H1 (cell line): ENCODE measurements around the gene DIP2C. TPM values are rescaled to one million over a fixed set of nuclear protein-coding genes. Genes with fewer than 3 reads are reported as not detected.
A peak's percentile ranks its signal among the peaks of the same experiment; 100 is the strongest.

Experiments used
- CTCF ChIA-PET: fragments of 300-600 bp; sonication (Branson Sonifier 250); formaldehyde crosslinking; loops from one replicate; lab custom pipeline; 2021; ENCODE audit not compliant: partially characterized antibody; lab: Charles Lee
- POLR2A ChIA-PET: fragments of 300-600 bp; sonication (Branson Sonifier 250); formaldehyde crosslinking; loops from one replicate; lab custom pipeline; 2021; ENCODE audit warnings: inconsistent platforms; ENCODE audit not compliant: partially characterized antibody; lab: Charles Lee
- DNase-seq, 2 experiments: peaks; one replicate each; pipeline versions ENCODE4 v3.0.0 to v3.0.0-alpha.2; 2010 to 2022; ENCODE audit warnings: low spot score in 2 of 2, low read depth in 1 of 2, mixed read lengths in 1 of 2
- FAIRE-seq: peaks from 2 replicates; lab custom pipeline; 2011; peaks lifted over from hg19 to GRCh38; lab: Jason Lieb, UNC
- H2AFZ ChIP-seq: 2 replicates; pipeline ENCODE4 v1.8.1; 2012; ENCODE audit warnings: low read length, inconsistent platforms
- H2AK5ac ChIP-seq: 2 replicates; pipeline ENCODE4 v1.6.1; 2013; ENCODE audit warnings: low read depth, low read length
- H2BK120ac ChIP-seq: replicated peaks from 2 replicates; pipeline ENCODE3; 2013; ENCODE audit warnings: low read depth, low read length, inconsistent platforms
- H2BK12ac ChIP-seq: 2 replicates; pipeline ENCODE4 v1.6.1; 2013; ENCODE audit warnings: low read depth, low read length
- H2BK15ac ChIP-seq: 2 replicates; pipeline ENCODE4 v1.6.1; 2013; ENCODE audit warnings: low read length
- H2BK20ac ChIP-seq: 2 replicates; pipeline ENCODE4 v1.6.1; 2013; ENCODE audit warnings: low read length
- H2BK5ac ChIP-seq: 2 replicates; pipeline ENCODE4 v1.6.1; 2013; ENCODE audit warnings: low read depth, low read length
- H3K14ac ChIP-seq: 2 replicates; pipeline ENCODE4 v1.6.1; 2013; ENCODE audit warnings: inconsistent platforms; ENCODE audit not compliant: insufficient read length
- H3K18ac ChIP-seq: 2 replicates; pipeline ENCODE4 v1.6.1; 2013; ENCODE audit warnings: low read length; ENCODE audit errors: extremely low read depth
- H3K23ac ChIP-seq: 2 replicates; pipeline ENCODE4 v1.6.1; 2013; ENCODE audit warnings: inconsistent platforms; ENCODE audit not compliant: insufficient read length
- H3K23me2 ChIP-seq: 2 replicates; pipeline ENCODE4 v1.6.1; 2013; ENCODE audit warnings: low read depth, low read length
- H3K27ac ChIP-seq: 2 replicates; pipeline ENCODE4 v1.6.1; 2011; ENCODE audit warnings: low read depth, low read length, inconsistent platforms
- H3K27me3 ChIP-seq, 4 experiments: replicated peaks in 1 of 4; 1 replicate in 1 of 4; 2 replicates in 3 of 4; pipeline versions ENCODE4 v1.6.1 to v1.8.1; 2011 to 2013; ENCODE audit warnings: low read length in 3 of 4, mild to moderate bottlenecking in 3 of 4, inconsistent platforms in 2 of 4, mixed read lengths in 2 of 4, moderate library complexity in 1 of 4; ENCODE audit not compliant: control insufficient read depth in 3 of 4, insufficient read depth in 3 of 4; ENCODE audit errors: extremely low read depth in 1 of 4
- H3K36me3 ChIP-seq, 4 experiments: 2 replicates each; pipeline versions ENCODE4 v1.6.1 to v1.8.1; 2011 to 2013; ENCODE audit warnings: mild to moderate bottlenecking in 4 of 4, low read length in 3 of 4, moderate library complexity in 2 of 4, control low read depth in 1 of 4, inconsistent platforms in 1 of 4; ENCODE audit not compliant: insufficient read depth in 4 of 4, control insufficient read depth in 2 of 4
- H3K4ac ChIP-seq: replicated peaks from 2 replicates; pipeline ENCODE3; 2013; ENCODE audit warnings: low read length, low read depth, mixed read lengths, inconsistent platforms; ENCODE audit not compliant: insufficient read length
- H3K4me1 ChIP-seq, 4 experiments: replicated peaks in 1 of 4; 1 replicate in 1 of 4; 2 replicates in 3 of 4; pipeline versions ENCODE4 v1.6.1 to v1.8.1; 2011 to 2013; ENCODE audit warnings: low read length in 3 of 4, inconsistent platforms in 2 of 4, mixed read lengths in 1 of 4; ENCODE audit not compliant: insufficient read depth in 4 of 4, control insufficient read depth in 3 of 4
- H3K4me2 ChIP-seq, 2 experiments: 2 replicates each; pipeline versions ENCODE4 v1.6.1 to v1.8.1; 2011 to 2013; ENCODE audit warnings: low read depth in 2 of 2, low read length in 2 of 2, control low read depth in 1 of 2, inconsistent platforms in 1 of 2, mild to moderate bottlenecking in 1 of 2; ENCODE audit not compliant: insufficient read depth in 1 of 2
- H3K4me3 ChIP-seq, 4 experiments: fragments of 200-600, 300-600 bp in 1 of 4; sonication (generic), shearing (Covaris generic), sonication (Bioruptor Twin) in 1 of 4; 2 replicates each; pipeline versions ENCODE4 v1.5.1 to v1.8.1; 2011 to 2016; ENCODE audit warnings: low read length in 4 of 4, low read depth in 3 of 4, control low read depth in 2 of 4, inconsistent platforms in 2 of 4, mild to moderate bottlenecking in 2 of 4, mixed read lengths in 1 of 4, moderate library complexity in 1 of 4; ENCODE audit not compliant: insufficient read depth in 2 of 4; ENCODE audit errors: extremely low read depth in 1 of 4
- H3K56ac ChIP-seq: replicated peaks from 2 replicates; pipeline ENCODE3; 2013; ENCODE audit warnings: low read depth, mild to moderate bottlenecking, mixed read lengths, low read length, inconsistent platforms; ENCODE audit not compliant: insufficient read length
- H3K79me1 ChIP-seq: 2 replicates; pipeline ENCODE4 v1.6.1; 2013; ENCODE audit warnings: low read depth, low read length, control low read depth
- H3K79me2 ChIP-seq, 2 experiments: 2 replicates each; pipeline versions ENCODE4 v1.6.1 to v1.8.1; 2012 to 2013; ENCODE audit warnings: low read length in 2 of 2, mild to moderate bottlenecking in 2 of 2, inconsistent platforms in 1 of 2; ENCODE audit not compliant: insufficient read depth in 2 of 2, control insufficient read depth in 1 of 2
- H3K9ac ChIP-seq, 4 experiments: replicated peaks in 1 of 4; 1 replicate in 1 of 4; 2 replicates in 3 of 4; pipeline versions ENCODE4 v1.6.1 to v1.8.1; 2011 to 2013; ENCODE audit warnings: low read depth in 3 of 4, low read length in 3 of 4, control low read depth in 2 of 4, mild to moderate bottlenecking in 2 of 4, moderate library complexity in 2 of 4, inconsistent platforms in 1 of 4; ENCODE audit errors: extremely low read depth in 1 of 4
- H3K9me3 ChIP-seq, 2 experiments: 2 replicates each; pipeline versions ENCODE4 v1.6.1 to v1.8.1; 2012 to 2013; ENCODE audit warnings: mild to moderate bottlenecking in 2 of 2, moderate library complexity in 2 of 2, control low read depth in 1 of 2, inconsistent platforms in 1 of 2, low read depth in 1 of 2, low read length in 1 of 2, mixed read lengths in 1 of 2; ENCODE audit not compliant: insufficient read depth in 2 of 2
- H4K20me1 ChIP-seq, 2 experiments: replicated peaks in 1 of 2; 2 replicates each; pipeline versions ENCODE3 to v1.8.1; 2011 to 2013; ENCODE audit warnings: inconsistent platforms in 2 of 2, low read length in 2 of 2, mild to moderate bottlenecking in 1 of 2; ENCODE audit not compliant: insufficient read depth in 2 of 2, control insufficient read depth in 1 of 2
- H4K5ac ChIP-seq: 2 replicates; pipeline ENCODE4 v1.6.1; 2013; ENCODE audit warnings: low read length, low read depth, mixed read lengths, inconsistent platforms; ENCODE audit not compliant: insufficient read length
- H4K8ac ChIP-seq: 2 replicates; pipeline ENCODE4 v1.8.0; 2013; ENCODE audit warnings: mild to moderate bottlenecking, moderate library complexity, low read length, inconsistent platforms; ENCODE audit not compliant: insufficient read depth; ENCODE audit errors: extremely low read depth
- H4K91ac ChIP-seq: replicated peaks from 2 replicates; pipeline ENCODE3; 2013; ENCODE audit warnings: low read length, mixed read lengths, inconsistent platforms; ENCODE audit not compliant: insufficient read length
- MAX ChIP-seq: IDR thresholded peaks from 2 replicates; pipeline ENCODE4 v1.6.1; 2012; ENCODE audit warnings: inconsistent platforms
- NRF1 ChIP-seq: IDR thresholded peaks from 2 replicates; pipeline ENCODE4 v1.6.1; 2011; ENCODE audit warnings: mild to moderate bottlenecking, low read depth, low read length, improper control_type of control experiment
- ZNF274 ChIP-seq: IDR thresholded peaks from 2 replicates; pipeline ENCODE4 v1.7.0; 2012; ENCODE audit warnings: low read length, borderline replicate concordance; ENCODE audit errors: extremely low read depth
- WGBS, 2 experiments: shearing (Covaris generic) in 1 of 2; methylation state at CpG; one replicate each; pipeline versions ENCODE4 v1.1.6 to v1.1.7; 2013 to 2015; ENCODE audit warnings: low lambda C conversion rate in 2 of 2, mixed read lengths in 2 of 2, inconsistent platforms in 1 of 2, low coverage in 1 of 2, missing lambda C conversion rate in 1 of 2; ENCODE audit not compliant: insufficient replicate concordance in 2 of 2, insufficient coverage in 1 of 2, insufficient read length in 1 of 2; ENCODE audit errors: extremely low coverage in 1 of 2, missing lambda C conversion rate in 1 of 2; 5-methylcytosine and 5-hydroxymethylcytosine counted together
- polyA plus RNA-seq, 7 experiments: library from polyadenylated mRNA; depleted of rRNA in 3 of 7; stranded (reverse) in 5 of 7; unstranded in 2 of 7; fragments of >200 nt in 5 of 7; fragments of 200-250 nt in 2 of 7; gene quantifications; 1 replicate in 5 of 7; 2 replicates in 1 of 7; 4 replicates in 1 of 7; pipeline versions ENCODE4 v1.2.1 to v1.2.3, GENCODE V29; 2011 to 2013; ENCODE audit warnings: missing spikeins in 2 of 7, mixed read lengths in 2 of 7
- total RNA-seq: library from RNA; stranded (reverse); fragmentation: NEBNext Ultra II Directional; extraction: Animal tissue kit (Norgen Biotek cat#: 25700); gene quantifications from 2 replicates; pipeline ENCODE4 v1.2.1, GENCODE V29; 2021

DIP2C gene
- total and polyA plus RNA-seq, 2 of the 8 experiments (the other 6 are each of a cell fraction or from before 2014, with no cell fraction given), result 3.8 to 9.3 TPM

- Histone ChIP-seq H3K9ac (no peak overlapping the region), H3K23ac (no peak overlapping the region), H2BK20ac (no peak overlapping the region), H4K5ac (no peak overlapping the region), H3K36me3 (no peaks in the 10 kb centered on the region; a peak in 1 of 8 replicates), H2BK5ac (peak overlapping the region; percentile 54; the same call in 1 of the 2 replicates), H3K14ac (no peak overlapping the region), H3K79me1 (no peaks in the 10 kb centered on the region), H2AK5ac (no peak overlapping the region), H3K4me3 (no peak overlapping the region), H2BK15ac (no peak overlapping the region), H3K27ac (no peak overlapping the region), H3K23me2 (no peaks in the 10 kb centered on the region), H3K9me3 (no peaks in the 10 kb centered on the region), H3K4me2 (no peak overlapping the region), H3K56ac (no peak overlapping the region), H3K79me2 (no peaks in the 10 kb centered on the region), H2BK120ac (no peak overlapping the region), H3K4ac (no peak overlapping the region), H3K27me3 (no peaks in the 10 kb centered on the region), H4K20me1 (peaks cover 0 to 1% of the 10 kb centered on the region in 2 experiments), H3K18ac (no peak overlapping the region), H2AFZ (no peak overlapping the region), H4K8ac (no peak overlapping the region), H2BK12ac (no peak overlapping the region), H4K91ac (no peak overlapping the region), H3K4me1 (no peaks in the 10 kb centered on the region)
- ChIA-PET POLR2A (no interaction called here), CTCF (interaction anchor here (1.1 to 1.4 kb wide), 2 partner anchors 8 to 9 kb away, joined by 3 to 4 read pairs; no protein-coding TSS in a partner anchor)
- no peak for FAIRE-seq
- WGBS, 2 experiments, result 89% methylated on average over 21 of the region's 21 CpGs; no CpG with 5 or more reads in 1 of the 2 experiments
- no peak for TF ChIP-seq NRF1
- no peak for TF ChIP-seq ZNF274
- TF ChIP-seq MAX, result no peak
- no peak for DNase-seq
Observed at GRCh38 chr10:352476-353235, 336.8 kb downstream of the DIP2C start.
